ENCODE results near the gene SH3YL1. TPM values are rescaled to one million over a fixed set of nuclear protein-coding genes. Genes with fewer than 3 reads are reported as not detected.

Gene SH3YL1
- total RNA-seq, 3 donors from 2014 or later (not counting 1 experiment from before 2014, with no cell fraction given): 28.3 to 42.2 (median 32.3) TPM

- H3K27ac ChIP-seq (ENCODE audit: low read length): no peak overlapping the region
- 98% methylated on average over 3 of the region's 4 CpGs for WGBS (ENCODE audit: insufficient coverage)
- Mint-ChIP-seq H3K27me3 (ENCODE audit: low read depth in 2 of 2) (no peaks in the 10 kb centered on the region), H3K36me3 (no peaks in the 10 kb centered on the region), H3K9me3 (no peaks in the 10 kb centered on the region), H3K4me1 (peaks cover 32% of the 10 kb centered on the region in 2 donors), H3K27ac (no peak overlapping the region), H3K4me3 (no peak overlapping the region)
- H3K36me3 ChIP-seq (ENCODE audit: control insufficient read depth, insufficient read depth, low read length): peaks cover 5% of the 10 kb centered on the region
- peaks cover 20% of the 10 kb centered on the region for H3K4me1 ChIP-seq (ENCODE audit: control insufficient read depth, insufficient read depth, low read length)
- ATAC-seq (no peak), DNase-seq (no peak)
- H3K27me3 ChIP-seq (ENCODE audit: control insufficient read depth, insufficient read depth, low read length): no peaks in the 10 kb centered on the region
- no peak overlapping the region for H3K4me3 ChIP-seq (ENCODE audit: low read length)
- no peak for TF ChIP-seq CTCF (IDR thresholded peaks at IDR 0.05)
- intact Hi-C loops (cut with micrococcal nuclease): no loop called here
- H3K9me3 ChIP-seq (ENCODE audit: control insufficient read depth, insufficient read depth, low read length): no peaks in the 10 kb centered on the region
Measured at GRCh38 chr2:234421-234820, 29.4 kb downstream of the SH3YL1 start.

GRCh38 chr2:233030-233429, 30.8 kb downstream of the SH3YL1 start:
- WGBS (ENCODE audit: insufficient coverage): 98% methylated on average over 7 of the region's 7 CpGs
- H3K27me3 Mint-ChIP-seq (ENCODE audit: low read depth in 2 of 2): no peaks in the 10 kb centered on the region
- no peak overlapping the region for H3K27ac Mint-ChIP-seq
- H3K4me3 ChIP-seq (ENCODE audit: low read length): no peak overlapping the region
- no peaks in the 10 kb centered on the region for H3K36me3 Mint-ChIP-seq
- H3K4me1 ChIP-seq (ENCODE audit: control insufficient read depth, insufficient read depth, low read length): peaks cover 13% of the 10 kb centered on the region
- H3K27me3 ChIP-seq (ENCODE audit: control insufficient read depth, insufficient read depth, low read length): no peaks in the 10 kb centered on the region
- no peaks in the 10 kb centered on the region for H3K9me3 ChIP-seq (ENCODE audit: control insufficient read depth, insufficient read depth, low read length)
- DNase-seq (no peak), ATAC-seq (no peak)
- H3K4me1 Mint-ChIP-seq: peaks cover 20 to 30% of the 10 kb centered on the region in 2 donors
- intact Hi-C loops (cut with micrococcal nuclease): no loop called here
- H3K36me3 ChIP-seq (ENCODE audit: control insufficient read depth, insufficient read depth, low read length): peaks cover 5% of the 10 kb centered on the region
- H3K9me3 Mint-ChIP-seq: no peaks in the 10 kb centered on the region
- H3K27ac ChIP-seq (ENCODE audit: low read length): no peak overlapping the region
- H3K4me3 Mint-ChIP-seq: no peak overlapping the region
- no peak for TF ChIP-seq CTCF (IDR thresholded peaks at IDR 0.05)

- Mint-ChIP-seq H3K4me1 (peaks cover 15 to 30% of the 10 kb centered on the region in 2 donors), H3K27me3 (ENCODE audit: low read depth in 2 of 2) (no peaks in the 10 kb centered on the region), H3K4me3 (no peak overlapping the region), H3K9me3 (no peaks in the 10 kb centered on the region), H3K27ac (no peak overlapping the region), H3K36me3 (no peaks in the 10 kb centered on the region)
- no peak for ATAC-seq
- intact Hi-C loops (cut with micrococcal nuclease): no loop called here
- Histone ChIP-seq H3K4me1 (ENCODE audit: control insufficient read depth, insufficient read depth, low read length) (peaks cover 7% of the 10 kb centered on the region), H3K36me3 (ENCODE audit: control insufficient read depth, insufficient read depth, low read length) (peaks cover 5% of the 10 kb centered on the region), H3K4me3 (ENCODE audit: low read length) (no peak overlapping the region), H3K27ac (ENCODE audit: low read length) (no peak overlapping the region), H3K9me3 (ENCODE audit: control insufficient read depth, insufficient read depth, low read length) (no peaks in the 10 kb centered on the region), H3K27me3 (ENCODE audit: control insufficient read depth, insufficient read depth, low read length) (no peaks in the 10 kb centered on the region)
- WGBS (ENCODE audit: insufficient coverage): 83% methylated on average over 8 of the region's 9 CpGs
- no peak for DNase-seq
- no peak for TF ChIP-seq CTCF (IDR thresholded peaks at IDR 0.05)
Measured at GRCh38 chr2:231521-232185, 32.2 kb downstream of the SH3YL1 start.
